B cell (primary cell): ENCODE results near the gene EIF3A. TPM values are rescaled to one million over a fixed set of nuclear protein-coding genes. Genes with fewer than 3 reads are reported as not detected.

Experiments
- ATAC-seq: fragments of 200-7000 bp; cut with Tn5 transposase; one replicate; pipeline ENCODE4 v1.10.0; 2021; ENCODE audit warnings: low read depth, mild to moderate bottlenecking, moderate number of reproducible peaks, moderate library complexity
- CTCF ChIA-PET: fragments of 350-600 bp; sonication (Branson Sonifier 250); formaldehyde crosslinking; loops from one replicate; lab custom pipeline; 2021; ENCODE audit warnings: antibody characterized with exemption, inconsistent platforms; lab: Charles Lee
- POLR2A ChIA-PET: fragments of 350-600 bp; sonication (Branson Sonifier 250); formaldehyde crosslinking; loops from one replicate; lab custom pipeline; 2021; ENCODE audit warnings: antibody characterized with exemption; lab: Charles Lee
- DNase-seq: peaks from one replicate; pipeline ENCODE4 v3.0.0; 2013
- H2AFZ ChIP-seq: 2 replicates; pipeline ENCODE4 v1.6.1; 2012; ENCODE audit warnings: mild to moderate bottlenecking, low read depth, low read length; ENCODE audit not compliant: insufficient read depth, poor library complexity, severe bottlenecking
- H3K27ac ChIP-seq, 2 donors: 1 replicate in 1 of 2; 2 replicates in 1 of 2; pipeline ENCODE4 v1.5.1; 2012 to 2013; ENCODE audit warnings: low read length in 2 of 2, mild to moderate bottlenecking in 2 of 2, moderate library complexity in 1 of 2
- H3K27me3 ChIP-seq, 4 experiments: fragments of 200-600 bp in 1 of 4; sonication (generic) in 1 of 4; replicated peaks in 1 of 4; 1 replicate in 2 of 4; 2 replicates in 2 of 4; pipeline versions ENCODE4 v1.6.1 to v1.7.0; 2013 to 2016; ENCODE audit warnings: low read length in 3 of 4, mild to moderate bottlenecking in 2 of 4, mixed read lengths in 1 of 4, moderate library complexity in 1 of 4; ENCODE audit not compliant: insufficient read depth in 4 of 4, control insufficient read depth in 3 of 4; ENCODE audit errors: control extremely low read depth in 1 of 4
- H3K36me3 ChIP-seq, 2 experiments: replicated peaks in 1 of 2; 1 replicate in 1 of 2; 2 replicates in 1 of 2; pipeline versions ENCODE4 v1.6.1 to v1.7.1; 2013; ENCODE audit warnings: low read length in 1 of 2; ENCODE audit not compliant: insufficient read depth in 2 of 2, control insufficient read depth in 1 of 2; ENCODE audit errors: control extremely low read depth in 1 of 2, extremely low read depth in 1 of 2
- H3K4me1 ChIP-seq, 2 donors: fragments of 200-600 bp in 1 of 2; sonication (generic) in 1 of 2; 1 replicate in 1 of 2; 2 replicates in 1 of 2; pipeline versions ENCODE4 v1.5.1 to v1.6.1; 2013 to 2017; ENCODE audit warnings: low read length in 2 of 2; ENCODE audit not compliant: control insufficient read depth in 2 of 2, insufficient read depth in 2 of 2
- H3K4me2 ChIP-seq: replicated peaks from 2 replicates; pipeline ENCODE3; 2012; ENCODE audit warnings: mild to moderate bottlenecking, low read depth, low read length; ENCODE audit not compliant: poor library complexity, severe bottlenecking
- H3K4me3 ChIP-seq, 5 experiments: fragments of 200-600 bp in 1 of 5; sonication (generic) in 1 of 5; 1 replicate in 3 of 5; 2 replicates in 2 of 5; pipeline versions ENCODE4 v1.5.1 to v1.7.0; 2011 to 2016; ENCODE audit warnings: low read length in 4 of 5, mild to moderate bottlenecking in 4 of 5, low read depth in 2 of 5, control low read depth in 1 of 5, moderate library complexity in 1 of 5; ENCODE audit not compliant: insufficient read depth in 1 of 5; ENCODE audit errors: control extremely low read depth in 1 of 5, extremely low read depth in 1 of 5
- H3K79me2 ChIP-seq: fragments of 200-600 bp; sonication (generic); one replicate; pipeline ENCODE4 v1.6.0; 2016; ENCODE audit warnings: low read length; ENCODE audit not compliant: control insufficient read depth, insufficient read depth
- H3K9ac ChIP-seq: fragments of 200-600 bp; sonication (generic); 2 replicates; pipeline ENCODE4 v1.6.1; 2017; ENCODE audit warnings: mild to moderate bottlenecking, low read length, moderate library complexity
- H3K9me3 ChIP-seq, 3 donors: one replicate each; pipeline versions ENCODE4 v1.6.1 to v1.7.1; 2013; ENCODE audit warnings: low read length in 2 of 3; ENCODE audit not compliant: control insufficient read depth in 2 of 3, insufficient read depth in 1 of 3; ENCODE audit errors: control extremely low read depth in 1 of 3
- H4K20me1 ChIP-seq: 2 replicates; pipeline ENCODE4 v1.6.0; 2012; ENCODE audit warnings: mild to moderate bottlenecking, low read length; ENCODE audit not compliant: insufficient read depth, control insufficient read depth, poor library complexity, severe bottlenecking
- H3K27ac Mint-ChIP-seq: one replicate; pipeline ENCODE4 v1.8.0; 2021; ENCODE audit warnings: mixed read lengths
- H3K27me3 Mint-ChIP-seq: one replicate; pipeline ENCODE4 v1.8.0; 2021; ENCODE audit warnings: mixed read lengths
- H3K4me1 Mint-ChIP-seq: one replicate; pipeline ENCODE4 v1.8.0; 2021; ENCODE audit warnings: mixed read lengths
- H3K4me3 Mint-ChIP-seq: one replicate; pipeline ENCODE4 v1.8.0; 2021; ENCODE audit warnings: mixed read lengths
- H3K9me3 Mint-ChIP-seq: one replicate; pipeline ENCODE4 v1.8.0; 2022; ENCODE audit warnings: mixed read lengths; ENCODE audit not compliant: insufficient read depth
- CTCF ChIP-seq: fragments of 200-600 bp; IDR thresholded peaks from one replicate; pipeline ENCODE4 v1.8.0; 2022; ENCODE audit warnings: antibody characterized with exemption, mild to moderate bottlenecking
- EZH2 ChIP-seq: IDR thresholded peaks from 2 replicates; pipeline ENCODE4 v1.6.1; 2012; ENCODE audit warnings: borderline replicate concordance, low read depth, mild to moderate bottlenecking, moderate library complexity, low read length; ENCODE audit not compliant: insufficient read depth, poor library complexity, severe bottlenecking
- whole genome bisulfite sequencing: methylation state at CpG from one replicate; pipeline ENCODE4 v1.1.5; 2013; ENCODE audit warnings: missing lambda C conversion rate; ENCODE audit not compliant: insufficient coverage; 5-methylcytosine and 5-hydroxymethylcytosine counted together
- intact Hi-C: fragments of 100-400 bp; cut with micrococcal nuclease; formaldehyde crosslinking; loops from one replicate; pipeline ENCODE4 v1.10.0; 2022
- polyA plus RNA-seq: library from polyadenylated mRNA; depleted of rRNA; stranded (reverse); fragments of >200 nt; gene quantifications from 2 replicates; pipeline ENCODE4 v1.2.3, GENCODE V29; 2012
- total RNA-seq, 2 donors: library from RNA; stranded (reverse); fragments of 120-200 nt in 1 of 2; gene quantifications; 1 replicate in 1 of 2; 2 replicates in 1 of 2; pipeline versions ENCODE4 v1.2.3 to v1.2.4, GENCODE V29; 2013 to 2022

The EIF3A gene
- total and polyA plus RNA-seq, 2 donors (not counting 1 experiment from before 2014, with no cell fraction given), result 8.8 to 94.5 TPM

GRCh38 chr10:119115926-119116325 lies 35.3 kb upstream of the EIF3A start:
- Mint-ChIP-seq H3K9me3 (no peaks in the 10 kb centered on the region), H3K27ac (no peak overlapping the region), H3K4me3 (no peak overlapping the region)

More at GRCh38 chr10:119115926-119116325, 35.3 kb upstream of the EIF3A start:
- H3K36me3 ChIP-seq, result peaks cover 1 to 26% of the 10 kb centered on the region in 2 experiments
- H3K4me2 ChIP-seq, result no peak overlapping the region
- no peak overlapping the region for H2AFZ ChIP-seq
- 96% methylated on average over 7 of the region's 9 CpGs for WGBS
- ATAC-seq (no peak), DNase-seq (no peak)
- intact Hi-C loops, result no loop called here
- no peak overlapping the region for H3K4me3 ChIP-seq
- TF ChIP-seq EZH2, result no peak
- TF ChIP-seq CTCF, result no peak
- no peak overlapping the region for H3K27ac ChIP-seq
- no peaks in the 10 kb centered on the region for H3K9me3 ChIP-seq
- ChIA-PET POLR2A (interaction anchor here (0.6 kb wide), 1 partner anchor 198 kb away, joined by 3 read pairs; no protein-coding TSS in a partner anchor), CTCF (no interaction called here)
- no peaks in the 10 kb centered on the region for H3K27me3 ChIP-seq
- no peaks in the 10 kb centered on the region for H3K79me2 ChIP-seq
- no peak overlapping the region for H3K9ac ChIP-seq
- Mint-ChIP-seq H3K4me1 (peaks cover 3% of the 10 kb centered on the region), H3K27me3 (no peaks in the 10 kb centered on the region)
- no peaks in the 10 kb centered on the region for H4K20me1 ChIP-seq
- peaks cover 0 to 2% of the 10 kb centered on the region in 2 donors for H3K4me1 ChIP-seq
